GM12875 (cell line): ENCODE data around the gene HNRNPL.

Experiments
- H3K4me3 ChIP-seq: one replicate; pipeline ENCODE4 v1.5.1; 2011; ENCODE audit warnings: low read depth, low read length, control low read depth
- TF ChIP-seq, protein P1 (sequence below): IDR thresholded peaks from 2 replicates; pipeline ENCODE4 v1.5.1; 2011; ENCODE audit warnings: low read depth, mild to moderate bottlenecking, control low read depth, inconsistent platforms, low read length, moderate library complexity, borderline replicate concordance; ENCODE audit not compliant: insufficient read depth

HNRNPL gene

GRCh38 chr19:38841787-38842438, 7.9 kb downstream of the HNRNPL start:
- no peak overlapping the region for H3K4me3 ChIP-seq
- TF ChIP-seq, protein P1, sequence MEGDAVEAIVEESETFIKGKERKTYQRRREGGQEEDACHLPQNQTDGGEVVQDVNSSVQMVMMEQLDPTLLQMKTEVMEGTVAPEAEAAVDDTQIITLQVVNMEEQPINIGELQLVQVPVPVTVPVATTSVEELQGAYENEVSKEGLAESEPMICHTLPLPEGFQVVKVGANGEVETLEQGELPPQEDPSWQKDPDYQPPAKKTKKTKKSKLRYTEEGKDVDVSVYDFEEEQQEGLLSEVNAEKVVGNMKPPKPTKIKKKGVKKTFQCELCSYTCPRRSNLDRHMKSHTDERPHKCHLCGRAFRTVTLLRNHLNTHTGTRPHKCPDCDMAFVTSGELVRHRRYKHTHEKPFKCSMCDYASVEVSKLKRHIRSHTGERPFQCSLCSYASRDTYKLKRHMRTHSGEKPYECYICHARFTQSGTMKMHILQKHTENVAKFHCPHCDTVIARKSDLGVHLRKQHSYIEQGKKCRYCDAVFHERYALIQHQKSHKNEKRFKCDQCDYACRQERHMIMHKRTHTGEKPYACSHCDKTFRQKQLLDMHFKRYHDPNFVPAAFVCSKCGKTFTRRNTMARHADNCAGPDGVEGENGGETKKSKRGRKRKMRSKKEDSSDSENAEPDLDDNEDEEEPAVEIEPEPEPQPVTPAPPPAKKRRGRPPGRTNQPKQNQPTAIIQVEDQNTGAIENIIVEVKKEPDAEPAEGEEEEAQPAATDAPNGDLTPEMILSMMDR: no peak

GRCh38 chr19:38841180-38841766, 8.5 kb downstream of the HNRNPL start:
- TF ChIP-seq, protein P1: no peak
- no peak overlapping the region for H3K4me3 ChIP-seq

DNA sequence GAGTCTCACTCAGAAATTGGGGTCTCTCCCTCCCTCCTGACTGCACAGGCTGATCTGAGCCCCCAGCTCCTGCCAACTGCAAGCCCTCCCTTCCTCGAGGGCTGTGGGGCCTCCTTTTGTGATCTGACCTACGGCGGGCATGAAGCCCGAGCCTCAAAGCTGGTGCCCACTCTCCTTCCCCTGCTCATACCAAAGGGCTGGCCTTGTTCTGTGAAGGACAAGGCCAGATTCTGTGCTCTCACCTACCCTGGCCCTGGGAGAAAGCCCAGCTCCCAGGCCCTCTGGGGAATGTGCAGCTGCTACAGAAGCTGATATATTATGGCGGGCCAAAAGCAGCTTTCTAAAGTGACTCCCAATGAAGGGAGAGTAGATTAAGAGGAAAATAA, 9.2 kb downstream of the HNRNPL start:
- no peak overlapping the region for H3K4me3 ChIP-seq
- TF ChIP-seq, protein P1: no peak

- TF ChIP-seq, protein P1: no peak
- H3K4me3 ChIP-seq: no peak overlapping the region
These were observed 9.8 kb downstream of the HNRNPL start for GRCh38 chr19:38839816-38840582.

GRCh38 chr19:38838986-38839761, 10.6 kb downstream of the HNRNPL start:
- no peak overlapping the region for H3K4me3 ChIP-seq
- TF ChIP-seq, protein P1: no peak

- TF ChIP-seq, protein P1: no peak
- no peak overlapping the region for H3K4me3 ChIP-seq
These were observed 11.4 kb downstream of the HNRNPL start for GRCh38 chr19:38838208-38838985.
